ENCODE results near the gene EMC10.

GRCh38 chr19:50482916-50483315 is 6.6 kb downstream of the EMC10 start:
- TF ChIP-seq CTCF (conservative IDR thresholded peaks at IDR 0.05; ENCODE audit: low read depth, low read length) (no peak), USF2 (IDR thresholded peaks at IDR 0.05; ENCODE audit: low read depth, low read length) (no peak), MXI1 (IDR thresholded peaks at IDR 0.05; ENCODE audit: borderline replicate concordance, low read depth, low read length) (no peak), POLR2A (IDR thresholded peaks at IDR 0.05; ENCODE audit: low read depth, low read length) (no peak), RAD21 (IDR thresholded peaks at IDR 0.05; ENCODE audit: low read length) (no peak)

All from IMR-90 (cell line).